HepG2 (cell line): ENCODE measurements around the gene NAALADL1.

ENCODE experiments used
- ARID5B ChIP-seq: IDR thresholded peaks from 2 replicates; pipeline ENCODE4 v1.4.0; 2020; ENCODE audit warnings: mild to moderate bottlenecking, missing genetic modification reagents
- CTCF ChIP-seq: sonication (generic); formaldehyde crosslinking; IDR thresholded peaks from 2 replicates; pipeline ENCODE4 v1.5.0; 2020; ENCODE audit warnings: mild to moderate bottlenecking, missing genetic modification reagents, moderate library complexity
- FOXO1 ChIP-seq: sonication (generic); formaldehyde crosslinking; IDR thresholded peaks from 2 replicates; pipeline ENCODE4 v1.4.0; 2020; ENCODE audit warnings: missing genetic modification reagents
- MAF1 ChIP-seq: sonication (generic); formaldehyde crosslinking; IDR thresholded peaks from 2 replicates; pipeline ENCODE4 v1.5.0; 2020; ENCODE audit warnings: missing genetic modification reagents, borderline replicate concordance
- PHF5A ChIP-seq: IDR thresholded peaks from one replicate; pipeline ENCODE4 v1.6.1; 2018; ENCODE audit warnings: low read depth, missing genetic modification reagents; ENCODE audit not compliant: unreplicated experiment
- POLR2AphosphoS5 ChIP-seq: IDR thresholded peaks from 2 replicates; pipeline ENCODE4 v1.6.1; 2012; ENCODE audit warnings: low read depth, low read length
- TAF1 ChIP-seq: sonication (generic); formaldehyde crosslinking; IDR thresholded peaks from 2 replicates; pipeline ENCODE4 v1.4.0; 2020; ENCODE audit warnings: missing genetic modification reagents
- TFE3 ChIP-seq: IDR thresholded peaks from 2 replicates; pipeline ENCODE4 v1.6.1; 2016
- ZNF414 ChIP-seq: sonication (generic); formaldehyde crosslinking; IDR thresholded peaks from 2 replicates; pipeline ENCODE4 v1.5.0; 2020; ENCODE audit warnings: missing genetic modification reagents
- ZNF567 ChIP-seq: sonication (generic); formaldehyde crosslinking; IDR thresholded peaks from 2 replicates; pipeline ENCODE4 v1.8.1; 2023; ENCODE audit warnings: mild to moderate bottlenecking, missing genetic modification reagents, borderline replicate concordance

GRCh38 chr11:65067446-65067845 lies 9.1 kb upstream of the NAALADL1 start:
- no peak for TF ChIP-seq TAF1 (CRISPR knock-in tag)
- TF ChIP-seq TFE3 (CRISPR knock-in tag), result no peak
- no peak for TF ChIP-seq PHF5A (CRISPR knock-in tag)
- no peak for TF ChIP-seq ARID5B (CRISPR knock-in tag)
- no peak for TF ChIP-seq ZNF567 (CRISPR knock-in tag)
- no peak for TF ChIP-seq ZNF414 (CRISPR knock-in tag)
- no peak for TF ChIP-seq FOXO1 (CRISPR knock-in tag)
- no peak for TF ChIP-seq POLR2AphosphoS5
- no peak for TF ChIP-seq CTCF (CRISPR knock-in tag)
- TF ChIP-seq MAF1 (CRISPR knock-in tag), result no peak
